ENCODE results near the gene TUBGCP2.

The TUBGCP2 gene

GRCh38 chr10:133230044-133230361 is 78.7 kb downstream of the TUBGCP2 start, which contains the start of gene UTF1:
UTF1 (plus strand) TSS chr10:133230217; CDS start chr10:133230289, 72 bp downstream.
- DNase-seq (ENCODE audit: low spot score): no peak

- DNase-seq (ENCODE audit: low spot score): no peak
These were observed 79.2 kb downstream of the TUBGCP2 start for GRCh38 chr10:133229265-133230043.

Data from LoVo (cell line).